HepG2 (cell line): Measurements from ENCODE around the gene SHOX. TPM values are rescaled to one million over a fixed set of nuclear protein-coding genes. Genes with fewer than 3 reads are reported as not detected.

Source experiments
- ATAC-seq: fragments of 200-7000 bp; cut with Tn5 transposase; 3 replicates; pipeline ENCODE4 v1.9.1; 2020; ENCODE audit warnings: mild to moderate bottlenecking, moderate library complexity
- BruUV-seq: library from RNA; stranded (reverse); fragments of 400-500 nt; replicated peaks from 2 replicates; lab custom pipeline; 2021; lab: Mats Ljungman, UMichigan
- CTCF ChIA-PET: fragments of 300-600 bp; formaldehyde crosslinking; extraction: SDS; loops from one replicate; lab custom pipeline; 2021; ENCODE audit warnings: low total read pairs, inconsistent platforms, low intra/inter-chr PET ratio; lab: Yijun Ruan, JAX
- POLR2A ChIA-PET: fragments of 350-600 bp; sonication (Branson Sonifier 250); formaldehyde crosslinking; loops from one replicate; lab custom pipeline; 2020; ENCODE audit warnings: antibody characterized with exemption, inconsistent platforms; lab: Yijun Ruan, JAX
- DNase-seq: peaks from one replicate; pipeline ENCODE4 v3.0.0-alpha.2; 2015; ENCODE audit warnings: low spot score
- FAIRE-seq: peaks from 3 replicates; lab custom pipeline; 2011; peaks lifted over from hg19 to GRCh38; lab: Jason Lieb, UNC
- H2AFZ ChIP-seq: one replicate; pipeline ENCODE4 v1.6.1; 2011; ENCODE audit warnings: low read length, inconsistent platforms
- H3K27ac ChIP-seq: fragments of 300-600 bp; 3 replicates; pipeline ENCODE4 v1.8.0; 2011; ENCODE audit warnings: mixed run types, mild to moderate bottlenecking, mixed read lengths, low read length, inconsistent platforms; ENCODE audit not compliant: insufficient read depth; ENCODE audit errors: extremely low read length
- H3K27me3 ChIP-seq, 2 experiments: fragments of 200-600 bp in 1 of 2; 2 replicates in 1 of 2; 3 replicates in 1 of 2; pipeline versions ENCODE4 v1.6.0 to v1.8.0; 2011; ENCODE audit warnings: low read length in 2 of 2, mild to moderate bottlenecking in 2 of 2, moderate library complexity in 2 of 2, inconsistent platforms in 1 of 2; ENCODE audit not compliant: insufficient read depth in 2 of 2, control insufficient read depth in 1 of 2
- H3K36me3 ChIP-seq, 2 experiments: fragments of 200-600 bp in 1 of 2; replicated peaks in 1 of 2; 2 replicates in 1 of 2; 3 replicates in 1 of 2; pipeline versions ENCODE4 v1.5.1 to v1.8.0; 2011; ENCODE audit warnings: low read length in 2 of 2, inconsistent platforms in 1 of 2; ENCODE audit not compliant: insufficient read depth in 2 of 2, control insufficient read depth in 1 of 2
- H3K4me1 ChIP-seq: 2 replicates; pipeline ENCODE4 v1.5.1; 2012; ENCODE audit warnings: low read length, inconsistent platforms; ENCODE audit not compliant: insufficient read depth
- H3K4me2 ChIP-seq: 2 replicates; pipeline ENCODE4 v1.6.0; 2011; ENCODE audit warnings: low read depth, low read length, inconsistent platforms
- H3K4me3 ChIP-seq, 3 experiments: fragments of 200-600 bp in 1 of 3; sonication (generic), shearing (Covaris generic) in 1 of 3; replicated peaks in 1 of 3; 2 replicates each; pipeline ENCODE4 v1.5.1; 2011 to 2016; ENCODE audit warnings: low read length in 3 of 3, inconsistent platforms in 2 of 3, low read depth in 2 of 3, mild to moderate bottlenecking in 2 of 3, control low read depth in 1 of 3, mixed read lengths in 1 of 3; ENCODE audit not compliant: insufficient read depth in 1 of 3
- H3K79me2 ChIP-seq: one replicate; pipeline ENCODE4 v1.6.1; 2011; ENCODE audit warnings: low read length, inconsistent platforms; ENCODE audit not compliant: insufficient read depth
- H3K9ac ChIP-seq: 2 replicates; pipeline ENCODE4 v1.6.0; 2011; ENCODE audit warnings: mild to moderate bottlenecking, low read depth, low read length, inconsistent platforms; ENCODE audit not compliant: insufficient read depth
- H3K9me3 ChIP-seq: 2 replicates; pipeline ENCODE4 v1.5.1; 2012; ENCODE audit warnings: mild to moderate bottlenecking, low read length
- H4K20me1 ChIP-seq: 2 replicates; pipeline ENCODE4 v1.6.0; 2011; ENCODE audit warnings: inconsistent platforms, mild to moderate bottlenecking, low read length, moderate library complexity; ENCODE audit not compliant: insufficient read depth
- BRD4 ChIP-seq: sonication (generic); formaldehyde crosslinking; IDR thresholded peaks from 2 replicates; pipeline ENCODE4 v1.4.0; 2020; ENCODE audit warnings: missing genetic modification reagents
- HOMEZ ChIP-seq: IDR thresholded peaks from 2 replicates; pipeline ENCODE4 v1.6.1; 2016; ENCODE audit warnings: low read depth
- IKZF1 ChIP-seq: fragments of 450-650 bp; IDR thresholded peaks from 2 replicates; pipeline ENCODE4 v1.7.1; 2016
- ISL2 ChIP-seq: sonication (generic); formaldehyde crosslinking; IDR thresholded peaks from 2 replicates; pipeline ENCODE4 v1.5.0; 2020; ENCODE audit warnings: missing genetic modification reagents
- ISX ChIP-seq: sonication (generic); formaldehyde crosslinking; conservative IDR thresholded peaks from 2 replicates; pipeline ENCODE4 v1.5.0; 2020; ENCODE audit warnings: missing genetic modification reagents
- KDM5B ChIP-seq: sonication (generic); formaldehyde crosslinking; IDR thresholded peaks from 2 replicates; pipeline ENCODE4 v1.4.0; 2020; ENCODE audit warnings: missing genetic modification reagents, mild to moderate bottlenecking, borderline replicate concordance
- MAFK ChIP-seq, 2 experiments: IDR thresholded peaks in 1 of 2; conservative IDR thresholded peaks in 1 of 2; 2 replicates each; pipeline ENCODE4 v1.6.1; 2011; ENCODE audit warnings: improper control_type of control experiment in 2 of 2, low read length in 2 of 2
- MTA3 ChIP-seq: sonication (generic); formaldehyde crosslinking; IDR thresholded peaks from 2 replicates; pipeline ENCODE4 v1.4.0; 2020; ENCODE audit warnings: missing genetic modification reagents
- MTERF4 ChIP-seq: sonication (generic); formaldehyde crosslinking; IDR thresholded peaks from 2 replicates; pipeline ENCODE4 v1.8.0; 2023; ENCODE audit warnings: mild to moderate bottlenecking, missing genetic modification reagents
- PATZ1 ChIP-seq: sonication (generic); formaldehyde crosslinking; IDR thresholded peaks from 2 replicates; pipeline ENCODE4 v1.4.0; 2020; ENCODE audit warnings: missing genetic modification reagents
- POLR2AphosphoS5 ChIP-seq: IDR thresholded peaks from 2 replicates; pipeline ENCODE4 v1.6.1; 2012; ENCODE audit warnings: low read depth, low read length
- ZFP82 ChIP-seq: sonication (generic); formaldehyde crosslinking; IDR thresholded peaks from 2 replicates; pipeline ENCODE4 v1.5.1; 2020; ENCODE audit warnings: mild to moderate bottlenecking, missing genetic modification reagents, borderline replicate concordance
- ZNF225 ChIP-seq: sonication (generic); formaldehyde crosslinking; IDR thresholded peaks from 2 replicates; pipeline ENCODE4 v1.4.0; 2020; ENCODE audit warnings: mild to moderate bottlenecking, missing genetic modification reagents
- ZNF460 ChIP-seq: sonication (generic); formaldehyde crosslinking; IDR thresholded peaks from 2 replicates; pipeline ENCODE4 v1.5.1; 2020; ENCODE audit warnings: missing genetic modification reagents, mild to moderate bottlenecking, borderline replicate concordance
- ZNF777 ChIP-seq: sonication (generic); formaldehyde crosslinking; IDR thresholded peaks from 2 replicates; pipeline ENCODE4 v1.4.0; 2020; ENCODE audit warnings: missing genetic modification reagents
- WGBS: methylation state at CpG from one replicate; pipeline ENCODE4 v1.1.6; 2017; ENCODE audit warnings: low lambda C conversion rate; 5-methylcytosine and 5-hydroxymethylcytosine counted together
- in situ Hi-C: cut with HindIII; loops from 2 replicates; pipeline ENCODE4 v1.10.0; 2017; ENCODE audit warnings: low pct_unique_long_range_greater_than_20kb; ENCODE audit not compliant: extremely low pct_ligation_motif_present
- intact Hi-C: fragments of 100-400 bp; cut with micrococcal nuclease; formaldehyde crosslinking; loops from one replicate; pipeline ENCODE4 v1.10.0; 2022; ENCODE audit not compliant: unreplicated experiment
- polyA plus RNA-seq, 8 experiments: library from polyadenylated mRNA; depleted of rRNA in 3 of 8; stranded (reverse) in 7 of 8; unstranded in 1 of 8; fragments of >200 nt; fragmentation: Illumina TruSeq in 4 of 8; extraction: Trizol in 4 of 8; gene quantifications; 2 replicates each; pipeline versions ENCODE4 v1.2.1 to v1.2.3, GENCODE V29; 2011 to 2016; ENCODE audit warnings: low read depth in 4 of 8, missing spikeins in 1 of 8, mixed read lengths in 1 of 8; ENCODE audit not compliant: insufficient read depth in 1 of 8
- total RNA-seq, 5 experiments: library from RNA; depleted of rRNA; stranded (reverse); fragments of >200 nt; fragmentation: Illumina TruSeq; extraction: Trizol; gene quantifications; 2 replicates each; pipeline ENCODE4 v1.2.3, GENCODE V29; 2016; ENCODE audit warnings: low read depth in 1 of 5

Gene SHOX
- total and polyA plus RNA-seq, 2 of the 13 experiments (the other 11 are each of a cell fraction or from before 2014, with no cell fraction given): not detected

GRCh38 chrX:637660-638481 lies 7.3 kb downstream of the SHOX start:
- no peak overlapping the region for H2AFZ ChIP-seq
- no peaks in the 10 kb centered on the region for H3K4me1 ChIP-seq
- H3K4me3 ChIP-seq: no peak overlapping the region
- no peaks in the 10 kb centered on the region for H4K20me1 ChIP-seq
- ChIA-PET CTCF (no interaction called here), POLR2A (no interaction called here)
- ATAC-seq: no peak
- BruUV-seq: no TSS peak
- in situ Hi-C loops: no loop called here
- H3K79me2 ChIP-seq: no peaks in the 10 kb centered on the region
- no peak overlapping the region for H3K9ac ChIP-seq
- no peaks in the 10 kb centered on the region for H3K36me3 ChIP-seq
- FAIRE-seq: no peak
- 14% methylated on average over 29 of the region's 29 CpGs for WGBS
- peaks cover 1 to 38% of the 10 kb centered on the region in 2 experiments; a peak in 3 of 5 replicates for H3K27me3 ChIP-seq
- no peak overlapping the region for H3K4me2 ChIP-seq
- intact Hi-C loops: no loop called here
- DNase-seq: no peak
- no peak overlapping the region for H3K27ac ChIP-seq
- H3K9me3 ChIP-seq: no peaks in the 10 kb centered on the region
- TF ChIP-seq ISL2 (CRISPR knock-in tag) (no peak), PATZ1 (CRISPR knock-in tag) (no peak), ISX (CRISPR knock-in tag) (no peak), MTERF4 (CRISPR knock-in tag) (no peak), IKZF1 (no peak), ZFP82 (CRISPR knock-in tag) (no peak), KDM5B (CRISPR knock-in tag) (no peak), ZNF460 (CRISPR knock-in tag) (no peak), BRD4 (no peak), ZNF777 (CRISPR knock-in tag) (no peak), ZNF225 (CRISPR knock-in tag) (no peak), HOMEZ (CRISPR knock-in tag) (no peak), MAFK (conservative IDR thresholded peaks at IDR 0.05 in 1 of 2, IDR thresholded peaks at IDR 0.05 in 1 of 2; ENCODE audit: low read length in 2 of 2) (no peak), MTA3 (no peak), POLR2AphosphoS5 (no peak)
